SIG-M5 treated with dmso at 0.1 percent for 504 hours (cell line): ENCODE data around the gene FAM114A1.
"Not testable (repeated sequence)": the region's sequence is repeated elsewhere in the genome, so short reads cannot be mapped to it uniquely, and the experiment has no call there.

Experiments used
- DNase-seq: peaks from one replicate; lab custom pipeline; 2025; ENCODE audit not compliant: unreplicated experiment; lab: John Stamatoyannopoulos, UW

The FAM114A1 gene

DNA sequence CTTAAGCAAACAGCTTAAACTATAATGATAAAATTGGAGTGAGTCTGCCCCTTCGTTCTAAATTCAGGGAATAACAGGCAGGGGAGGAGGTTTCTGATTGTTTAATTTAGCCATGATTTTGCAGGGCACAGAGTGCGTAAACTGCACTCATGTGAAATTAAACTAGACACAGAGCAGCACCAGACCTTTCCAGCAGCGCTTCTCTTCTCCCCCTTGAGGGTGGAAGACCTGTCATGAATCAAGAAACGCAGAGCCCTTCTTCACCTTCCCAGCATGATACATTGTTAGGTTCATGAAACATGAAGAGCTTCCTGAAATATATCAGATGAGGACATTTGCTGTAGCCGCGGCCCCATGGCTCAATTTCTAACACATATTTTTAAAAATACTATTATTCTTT, 63.1 kb downstream of the FAM114A1 start:
- DNase-seq = no peak

DNA sequence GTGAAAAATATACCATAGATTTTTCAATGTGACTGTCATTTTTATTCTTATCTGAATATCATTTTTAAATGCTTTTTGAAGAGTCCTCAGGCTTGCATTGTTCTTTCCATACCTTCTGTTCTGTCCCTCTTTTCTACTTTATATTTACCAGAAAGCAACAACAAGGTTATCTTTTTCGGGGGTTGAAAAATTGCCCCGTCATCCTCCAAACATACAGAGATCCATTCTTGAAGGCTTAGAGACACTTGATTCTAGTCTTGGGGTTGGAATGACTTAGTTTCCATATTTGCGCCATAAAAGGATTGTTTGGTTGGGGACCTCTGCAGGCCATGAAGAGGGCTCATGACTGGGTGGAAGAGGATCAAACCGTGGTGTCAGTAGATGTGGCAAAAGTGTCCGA, 63.5 kb downstream of the FAM114A1 start:
- no peak for DNase-seq

DNA sequence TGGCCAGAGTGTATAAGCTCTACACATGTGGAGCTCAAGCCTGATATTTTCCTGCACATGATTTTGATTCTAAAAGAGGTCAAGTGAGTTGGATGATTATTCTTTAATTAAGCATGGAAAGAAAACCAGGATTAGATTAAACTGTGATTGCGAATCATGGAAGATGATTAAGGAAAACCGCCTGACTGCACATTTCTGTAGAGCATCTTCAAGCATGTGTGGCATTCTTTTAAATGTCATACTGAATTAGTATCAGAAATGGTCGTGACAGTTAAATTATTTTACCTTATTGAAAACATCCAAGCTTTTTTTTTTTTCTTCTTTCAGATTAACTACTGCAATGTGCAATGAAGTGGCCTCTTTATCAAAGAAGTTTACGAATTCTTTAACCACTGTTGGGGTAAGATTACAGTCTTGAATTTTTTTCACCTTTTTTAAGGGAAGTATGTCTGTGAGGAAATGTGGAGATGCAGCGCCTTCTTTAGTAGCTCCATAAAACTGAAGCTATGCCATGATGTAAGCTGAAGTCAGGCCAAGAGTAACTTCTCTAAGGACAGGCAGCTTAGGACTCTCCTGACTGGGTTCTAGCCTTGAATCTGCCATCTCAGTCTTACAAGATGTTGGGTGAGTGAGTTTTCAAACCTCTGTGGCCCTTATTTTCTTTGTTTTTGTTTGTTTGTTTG, 67.9 kb downstream of the FAM114A1 start:
- DNase-seq = no peak

DNA sequence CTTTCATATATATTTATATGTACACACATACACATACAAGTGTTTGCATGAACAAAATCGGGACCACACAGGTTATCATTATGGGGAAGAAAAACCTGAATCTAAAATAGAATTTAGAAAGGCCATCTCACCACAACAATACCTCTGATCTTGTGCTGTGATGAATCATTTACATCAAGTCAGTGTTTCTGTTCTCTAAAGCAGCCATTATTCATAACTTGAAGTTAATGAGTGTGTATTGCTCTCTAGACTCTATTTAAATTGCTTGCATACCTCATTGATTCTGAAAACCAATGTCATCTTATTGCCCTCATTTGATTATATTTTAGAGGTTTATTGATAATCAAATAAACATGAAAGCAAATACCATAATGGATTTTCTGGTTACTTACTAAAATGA, 71.6 kb downstream of the FAM114A1 start:
- DNase-seq = no peak

DNA sequence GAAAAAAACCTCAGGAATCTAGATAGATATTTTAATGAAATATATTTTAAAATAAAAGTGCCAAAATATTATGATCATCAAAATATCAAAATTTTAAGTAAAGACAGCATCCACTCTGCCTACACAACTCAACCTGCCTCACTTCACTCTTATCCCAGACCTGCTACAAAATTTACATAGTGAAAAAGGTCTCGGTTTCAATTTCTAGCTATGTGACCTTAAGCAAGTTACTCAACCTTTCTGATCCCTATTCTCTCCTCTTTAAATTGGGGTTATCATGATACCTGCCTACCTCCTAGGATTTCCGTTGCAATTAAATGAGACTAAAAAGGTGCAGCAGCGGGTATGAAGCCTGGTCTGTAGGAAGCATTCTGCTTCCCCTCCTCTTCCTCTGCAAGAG, 72.9 kb downstream of the FAM114A1 start:
- no peak for DNase-seq

DNA sequence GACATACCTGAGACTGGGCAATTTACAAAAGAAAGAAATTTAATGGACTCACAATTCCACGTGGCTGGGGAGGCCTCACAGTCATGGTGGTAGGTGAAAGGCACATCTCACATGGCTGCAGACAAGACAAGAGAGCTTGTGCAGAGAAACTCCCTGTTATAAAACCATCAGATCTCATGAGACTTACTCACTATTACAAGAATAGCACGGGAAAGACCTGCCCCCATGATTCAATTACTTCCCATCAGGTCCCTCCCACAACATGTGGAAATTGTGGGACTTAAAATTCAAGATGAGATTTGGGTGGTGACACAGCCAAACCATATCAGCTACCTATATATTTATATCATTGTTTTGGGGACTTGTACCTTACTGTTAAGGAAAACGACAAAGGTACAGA, 74.3 kb downstream of the FAM114A1 start:
- not testable (repeated sequence) for DNase-seq

GRCh38 chr4:38943343-38943742, 75.7 kb downstream of the FAM114A1 start:
- no peak for DNase-seq

DNA sequence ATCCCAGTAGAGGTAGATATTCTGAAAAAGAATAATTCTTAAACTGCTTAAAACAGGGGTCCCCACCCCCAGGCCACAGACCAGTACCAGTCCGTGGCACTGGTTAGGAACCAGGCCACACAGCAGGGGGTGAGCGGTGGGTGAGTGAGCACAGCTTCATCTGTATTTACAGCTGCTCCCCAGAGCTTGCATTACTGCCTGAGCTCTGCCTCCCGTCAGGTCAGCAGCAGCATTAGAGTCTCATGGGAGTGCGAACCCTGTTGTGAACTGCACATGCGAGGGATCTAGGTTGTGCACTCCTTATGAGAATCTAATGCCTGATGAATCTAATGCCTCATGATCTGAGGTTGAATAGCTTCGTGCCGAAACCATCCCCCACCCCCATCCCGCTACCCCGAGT, 76.8 kb downstream of the FAM114A1 start:
- DNase-seq = no peak

- no peak for DNase-seq
Measured at GRCh38 chr4:38946919-38947318, 79.3 kb downstream of the FAM114A1 start.

GRCh38 chr4:38948551-38948950, 80.9 kb downstream of the FAM114A1 start:
- DNase-seq = no peak

DNA sequence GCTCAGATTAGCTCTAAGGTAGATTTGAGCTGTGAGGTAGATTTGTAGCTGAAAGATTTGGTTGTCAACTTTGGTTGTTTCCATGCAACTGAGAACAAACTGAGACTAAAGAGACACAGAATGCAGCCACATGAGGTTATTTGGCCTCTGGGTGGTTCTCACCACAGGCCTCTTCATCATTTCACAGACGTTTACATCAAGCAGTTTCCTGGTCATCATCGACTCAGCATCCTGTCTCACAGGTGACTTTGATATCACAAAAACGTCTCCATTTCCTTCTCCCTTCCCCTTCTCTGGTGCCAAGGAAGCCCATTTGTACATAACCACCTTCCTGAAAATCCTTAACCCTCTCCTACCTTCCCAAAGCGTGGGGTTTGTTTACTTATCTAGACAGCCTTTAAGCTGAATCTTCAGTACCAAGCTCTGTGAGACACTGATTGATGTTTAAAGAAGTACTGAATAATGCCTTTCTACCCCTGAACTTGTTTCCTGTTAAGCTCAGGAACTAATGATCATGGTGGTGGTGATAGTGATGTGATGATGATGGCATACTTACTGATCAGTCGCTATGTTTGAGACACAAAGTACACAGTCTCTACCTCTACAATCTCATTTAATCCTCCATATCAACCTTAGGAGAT, 81.9 kb downstream of the FAM114A1 start:
- DNase-seq = no peak

DNA sequence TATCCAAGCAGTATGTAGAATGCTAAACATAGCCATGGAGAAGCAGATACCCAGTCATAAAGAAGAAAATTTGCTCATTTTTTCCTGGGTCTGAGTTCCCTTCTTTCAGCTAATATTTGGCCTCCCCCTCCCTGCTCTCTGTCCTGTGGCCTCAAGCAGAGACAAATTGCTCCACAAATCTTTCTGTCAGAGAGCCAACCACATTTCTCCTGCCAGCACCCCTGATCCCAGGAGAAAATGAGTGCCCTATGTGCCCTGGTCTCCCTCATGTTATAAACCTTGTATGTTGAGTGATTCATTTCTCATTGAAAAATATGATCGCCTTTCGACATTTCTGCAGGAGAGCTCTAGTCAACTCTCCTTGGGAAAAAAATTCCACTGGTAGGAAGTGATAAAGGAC, 82.6 kb downstream of the FAM114A1 start:
- DNase-seq = no peak

DNA sequence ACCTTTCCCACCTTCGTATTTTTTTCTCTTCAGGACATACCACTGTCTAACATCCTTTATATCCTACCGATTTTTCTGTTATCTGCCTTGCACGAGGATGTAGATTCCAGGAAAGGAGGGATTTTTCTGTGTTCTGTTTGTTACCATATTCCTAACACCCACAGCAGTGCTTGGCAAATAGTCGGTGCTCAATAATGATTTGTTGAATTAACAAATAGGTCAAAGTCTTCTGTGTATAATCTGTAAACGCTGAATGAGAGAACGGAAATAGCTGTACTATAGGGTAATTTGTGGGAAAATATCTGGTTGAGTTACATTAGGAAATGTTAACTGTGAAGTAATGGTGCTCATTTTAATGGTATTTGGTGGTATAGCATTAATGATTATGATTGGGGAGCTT, 83.1 kb downstream of the FAM114A1 start:
- DNase-seq = no peak

DNA sequence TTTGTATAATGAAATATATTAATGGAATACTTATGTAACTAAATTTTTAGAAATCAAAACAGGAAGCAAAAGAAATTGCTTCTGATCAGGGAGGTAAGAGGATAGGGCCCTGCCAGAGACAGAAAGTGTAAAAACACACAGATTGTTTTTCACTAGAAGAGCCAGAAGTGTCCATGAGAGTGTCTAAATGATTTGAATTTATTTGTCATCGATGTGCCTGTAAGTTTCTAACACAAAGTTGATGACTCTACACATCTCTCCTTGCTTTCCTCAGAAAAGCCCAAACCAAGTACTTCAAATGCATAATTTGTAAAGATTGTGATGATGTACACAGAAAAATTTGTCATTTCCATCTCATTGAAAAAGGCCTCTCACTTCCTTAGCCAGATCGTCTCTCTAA, 84.0 kb downstream of the FAM114A1 start:
- no peak for DNase-seq

DNA sequence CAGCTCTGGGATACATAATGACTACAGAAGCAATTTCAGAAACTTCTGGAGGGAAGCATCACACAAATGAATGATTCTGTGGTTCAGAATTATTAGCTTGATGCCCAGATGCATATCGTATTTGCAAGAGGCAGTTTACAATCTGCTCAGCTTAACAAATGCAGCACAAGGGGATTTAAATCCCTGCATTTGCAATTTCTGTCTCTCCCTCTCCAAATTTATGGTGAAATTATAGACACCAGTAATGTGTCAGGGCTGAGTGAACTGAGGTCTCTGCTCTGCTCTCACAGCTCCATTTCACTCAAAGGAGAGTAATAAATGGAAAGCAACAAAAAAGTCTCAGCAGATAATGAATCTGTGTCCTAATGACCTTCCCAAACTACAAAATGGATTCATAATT, 84.4 kb downstream of the FAM114A1 start:
- no peak for DNase-seq

GRCh38 chr4:38954727-38955126, 87.1 kb downstream of the FAM114A1 start:
- DNase-seq = no peak

DNA sequence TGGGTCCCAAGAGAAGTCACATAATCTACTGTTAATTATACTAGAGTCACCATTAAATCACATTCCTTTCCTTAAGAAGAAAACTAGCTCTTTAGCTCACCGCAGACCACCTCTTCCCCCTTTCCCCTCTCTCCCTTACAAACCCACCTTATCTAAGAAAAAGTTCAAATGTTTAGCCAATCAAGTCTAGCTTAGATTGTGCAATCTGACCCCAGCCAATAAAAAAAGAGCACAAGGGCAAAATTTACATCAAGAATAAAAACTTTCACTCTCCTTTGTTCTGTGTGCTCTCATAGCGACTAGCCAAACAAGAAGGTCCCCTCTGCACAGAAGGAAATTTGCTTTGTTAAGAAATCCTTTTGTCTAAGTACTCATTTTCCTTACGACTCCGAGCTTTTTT, 88.4 kb downstream of the FAM114A1 start:
- DNase-seq = no peak

GRCh38 chr4:38957261-38957815, 89.7 kb downstream of the FAM114A1 start:
- no peak for DNase-seq

GRCh38 chr4:38957893-38958292, 90.3 kb downstream of the FAM114A1 start:
- no peak for DNase-seq

GRCh38 chr4:38958453-38959190, 91.0 kb downstream of the FAM114A1 start:
- no peak for DNase-seq

- DNase-seq = not testable (repeated sequence)
Measured at GRCh38 chr4:38959248-38959647, 91.6 kb downstream of the FAM114A1 start.
